ENCODE results near the gene TAAR6. TPM values are rescaled to one million over a fixed set of nuclear protein-coding genes. Genes with fewer than 3 reads are reported as not detected.
"Not testable (repeated sequence)": the region's sequence is repeated elsewhere in the genome, so short reads cannot be mapped to it uniquely, and the experiment has no call there.

Gene TAAR6
- total RNA-seq, 1 experiment from 2014 or later, result not detected

GRCh38 chr6:132598473-132598872 is 28.4 kb downstream of the TAAR6 start:
- Mint-ChIP-seq H3K4me1 (peaks cover 2% of the 10 kb centered on the region), H3K4me3 (no peak overlapping the region), H3K9me3 (no peaks in the 10 kb centered on the region), H3K36me3 (no peaks in the 10 kb centered on the region), H3K27me3 (ENCODE audit: low read depth) (peaks cover 5% of the 10 kb centered on the region), H3K27ac (no peak overlapping the region)
- DNase-seq (ENCODE audit: low spot score) (peak; percentile 14), ATAC-seq (peak; percentile 100)
- ChIA-PET POLR2A (no interaction called here), CTCF (interaction anchor here (0.7 to 1.2 kb wide), 9 partner anchors 9 to 319 kb away, joined by 3 to 9 read pairs (median 4); partner anchors contain the start of gene TAAR5)
- TF ChIP-seq ZNF138 (CRISPR knock-in tag; conservative IDR thresholded peaks at IDR 0.05) (no peak), CTCF (IDR thresholded peaks at IDR 0.05) (peak; percentile 35)

- not testable (repeated sequence) for H3K27me3 Mint-ChIP-seq (ENCODE audit: low read depth)
These were observed 30.8 kb downstream of the TAAR6 start for GRCh38 chr6:132600900-132601299.

GRCh38 chr6:132604635-132605152 is 34.6 kb downstream of the TAAR6 start:
- H3K9me3 Mint-ChIP-seq, result peaks cover 5% of the 10 kb centered on the region; the same call in 1 of the 2 replicates
- H3K4me1 Mint-ChIP-seq, result no peaks in the 10 kb centered on the region
- H3K36me3 Mint-ChIP-seq, result no peaks in the 10 kb centered on the region
- CTCF ChIA-PET, result no interaction called here
- H3K27me3 Mint-ChIP-seq (ENCODE audit: low read depth), result peaks cover 5% of the 10 kb centered on the region
- H3K4me3 Mint-ChIP-seq, result no peak overlapping the region
- H3K27ac Mint-ChIP-seq, result no peak overlapping the region
- TF ChIP-seq MAX (CRISPR knock-in tag; IDR thresholded peaks at IDR 0.05), result no peak
- no peak for TF ChIP-seq ZNF121 (CRISPR knock-in tag; IDR thresholded peaks at IDR 0.05)
- TF ChIP-seq IRF2 (CRISPR knock-in tag; IDR thresholded peaks at IDR 0.05; ENCODE audit: borderline replicate concordance, low read depth), result no peak
- no peak for TF ChIP-seq HMGA2 (CRISPR knock-in tag; IDR thresholded peaks at IDR 0.05)
- no peak for TF ChIP-seq FOXP4 (CRISPR knock-in tag; IDR thresholded peaks at IDR 0.05)
- TF ChIP-seq E2F5 (CRISPR knock-in tag; IDR thresholded peaks at IDR 0.05), result no peak
- TF ChIP-seq ZNF281 (CRISPR knock-in tag; IDR thresholded peaks at IDR 0.05), result no peak
- TF ChIP-seq PREB (CRISPR knock-in tag; IDR thresholded peaks at IDR 0.05; ENCODE audit: borderline replicate concordance), result no peak
- no peak for TF ChIP-seq TCF7 (CRISPR knock-in tag; IDR thresholded peaks at IDR 0.05; ENCODE audit: low read depth)
- ATAC-seq (no peak), DNase-seq (ENCODE audit: low spot score) (no peak)
- POLR2A ChIA-PET, result no interaction called here

More at GRCh38 chr6:132600900-132601299, 30.8 kb downstream of the TAAR6 start:
- ATAC-seq; H3K4me3 Mint-ChIP-seq; DNase-seq (ENCODE audit: low spot score); H3K36me3 Mint-ChIP-seq; H3K9me3 Mint-ChIP-seq; H3K27ac Mint-ChIP-seq; POLR2A ChIA-PET; H3K4me1 Mint-ChIP-seq: not testable (repeated sequence)
- CTCF ChIA-PET, result interaction anchor here (0.7 kb wide), 1 partner anchor 114 kb away, joined by 3 read pairs; no protein-coding TSS in a partner anchor

Data from WTC11 (cell line).